Endothelial cell of umbilical vein (primary cell): ENCODE measurements around the gene KATNB1. TPM values are rescaled to one million over a fixed set of nuclear protein-coding genes. Genes with fewer than 3 reads are reported as not detected.

Experiments
- BruUV-seq: library from RNA; stranded (reverse); fragments of 400-500 nt; replicated peaks from 2 replicates; lab custom pipeline; 2021; lab: Mats Ljungman, UMichigan
- CTCF ChIA-PET: fragments of 300-600, 350-600 bp; sonication (Branson Sonifier 250); formaldehyde crosslinking; loops from one replicate; lab custom pipeline; 2021; ENCODE audit warnings: antibody characterized with exemption, inconsistent platforms; lab: Charles Lee
- POLR2A ChIA-PET: fragments of 300-600, 350-600 bp; sonication (Branson Sonifier 250); formaldehyde crosslinking; loops from one replicate; lab custom pipeline; 2021; ENCODE audit warnings: antibody characterized with exemption, inconsistent platforms; lab: Charles Lee
- DNase-seq: peaks from one replicate; pipeline ENCODE4 v3.0.0-alpha.2; 2011; ENCODE audit warnings: low read depth, low spot score
- FAIRE-seq: peaks from 2 replicates; lab custom pipeline; 2011; peaks lifted over from hg19 to GRCh38; lab: Jason Lieb, UNC
- H2AFZ ChIP-seq: 2 replicates; pipeline ENCODE4 v1.6.0; 2012; ENCODE audit warnings: low read depth, low read length, control low read depth, inconsistent platforms
- H3K27ac ChIP-seq: 2 replicates; pipeline ENCODE4 v1.5.1; 2011; ENCODE audit warnings: low read depth, mild to moderate bottlenecking, control low read depth, low read length, moderate library complexity; ENCODE audit not compliant: insufficient read depth
- H3K27me3 ChIP-seq, 2 experiments: 2 replicates each; pipeline versions ENCODE4 v1.6.0 to v1.6.1; 2011; ENCODE audit warnings: low read length in 2 of 2, mixed read lengths in 1 of 2; ENCODE audit not compliant: control insufficient read depth in 2 of 2, insufficient read depth in 2 of 2
- H3K36me3 ChIP-seq, 2 experiments: 2 replicates in 1 of 2; 3 replicates in 1 of 2; pipeline ENCODE4 v1.5.1; 2011; ENCODE audit warnings: low read length in 2 of 2, mild to moderate bottlenecking in 1 of 2, moderate library complexity in 1 of 2; ENCODE audit not compliant: control insufficient read depth in 2 of 2, insufficient read depth in 2 of 2; ENCODE audit errors: extremely low read depth in 1 of 2
- H3K4me1 ChIP-seq: 3 replicates; pipeline ENCODE4 v1.5.1; 2011; ENCODE audit warnings: mild to moderate bottlenecking, low read length; ENCODE audit not compliant: control insufficient read depth, insufficient read depth; ENCODE audit errors: extremely low read depth
- H3K4me2 ChIP-seq: 2 replicates; pipeline ENCODE4 v1.6.1; 2011; ENCODE audit warnings: low read length, control low read depth, mixed read lengths; ENCODE audit not compliant: insufficient read depth
- H3K4me3 ChIP-seq, 3 experiments: fragments of 200-600 bp in 1 of 3; sonication (generic), shearing (Covaris generic) in 1 of 3; replicated peaks in 1 of 3; 2 replicates each; pipeline ENCODE4 v1.5.1; 2011 to 2016; ENCODE audit warnings: control low read depth in 3 of 3, low read length in 3 of 3, mild to moderate bottlenecking in 2 of 3, inconsistent platforms in 1 of 3, low read depth in 1 of 3, moderate library complexity in 1 of 3; ENCODE audit not compliant: insufficient read depth in 1 of 3
- H3K79me2 ChIP-seq: 2 replicates; pipeline ENCODE4 v1.6.0; 2012; ENCODE audit warnings: low read length, inconsistent platforms; ENCODE audit not compliant: control insufficient read depth, insufficient read depth
- H3K9ac ChIP-seq: replicated peaks from 2 replicates; pipeline ENCODE3; 2011; ENCODE audit warnings: low read length, control low read depth; ENCODE audit not compliant: insufficient read depth; ENCODE audit errors: extremely low read depth
- H3K9me1 ChIP-seq: replicated peaks from 3 replicates; pipeline ENCODE4 v1.6.0; 2011; ENCODE audit warnings: mild to moderate bottlenecking, low read length; ENCODE audit not compliant: control insufficient read depth, insufficient read depth; ENCODE audit errors: extremely low read depth
- H3K9me3 ChIP-seq: replicated peaks from 2 replicates; pipeline ENCODE4 v1.5.1; 2012; ENCODE audit warnings: low read length, inconsistent platforms; ENCODE audit not compliant: control insufficient read depth, insufficient read depth
- H4K20me1 ChIP-seq: replicated peaks from 2 replicates; pipeline ENCODE3; 2011; ENCODE audit warnings: mild to moderate bottlenecking, low read length; ENCODE audit not compliant: control insufficient read depth, insufficient read depth; ENCODE audit errors: extremely low read depth
- EZH2 ChIP-seq: IDR thresholded peaks from 2 replicates; pipeline ENCODE4 v1.6.1; 2012; ENCODE audit warnings: borderline replicate concordance, low read depth, mild to moderate bottlenecking, moderate library complexity, low read length, inconsistent platforms; ENCODE audit not compliant: severe bottlenecking
- FOS ChIP-seq: IDR thresholded peaks from 2 replicates; pipeline ENCODE4 v1.6.1; 2011; ENCODE audit warnings: mild to moderate bottlenecking, low read length, moderate library complexity, borderline replicate concordance; ENCODE audit not compliant: insufficient read depth
- GATA2 ChIP-seq: IDR thresholded peaks from 2 replicates; pipeline ENCODE4 v1.7.0; 2011; ENCODE audit warnings: low read depth, mild to moderate bottlenecking, moderate library complexity, mixed read lengths, low read length; ENCODE audit not compliant: insufficient read length, insufficient read depth
- JUN ChIP-seq: IDR thresholded peaks from 2 replicates; pipeline ENCODE4 v1.6.1; 2011; ENCODE audit warnings: borderline replicate concordance, low read depth; ENCODE audit not compliant: insufficient read length, insufficient read depth
- MYC ChIP-seq: IDR thresholded peaks from one replicate; pipeline ENCODE4 v1.6.1; 2011; ENCODE audit warnings: mild to moderate bottlenecking, low read depth, low read length
- POLR2A ChIP-seq: IDR thresholded peaks from 2 replicates; pipeline ENCODE4 v1.6.1; 2012; ENCODE audit warnings: low read depth, mild to moderate bottlenecking, control low read depth, low read length
- POLR2AphosphoS5 ChIP-seq: IDR thresholded peaks from 2 replicates; pipeline ENCODE4 v1.6.1; 2012; ENCODE audit warnings: low read depth, mild to moderate bottlenecking, control low read depth, low read length, moderate library complexity; ENCODE audit not compliant: insufficient read depth
- dilution Hi-C: fragments of 300-500 bp; cut with MboI; formaldehyde crosslinking; loops from one replicate; pipeline ENCODE4 v1.15.0; 2019; ENCODE audit warnings: low sequenced_read_pairs; ENCODE audit not compliant: extremely low pct_ligation_motif_present
- intact Hi-C: fragments of 100-400 bp; cut with micrococcal nuclease; formaldehyde crosslinking; loops from one replicate; pipeline ENCODE4 v1.10.0; 2022
- polyA plus RNA-seq, 4 experiments: library from polyadenylated mRNA; depleted of rRNA in 3 of 4; stranded (reverse) in 3 of 4; unstranded in 1 of 4; fragments of >200 nt; gene quantifications; 2 replicates each; pipeline versions ENCODE4 v1.2.1 to v1.2.3, GENCODE V29; 2011 to 2012; ENCODE audit warnings: missing spikeins in 1 of 4
- total RNA-seq: library from RNA; stranded (reverse); gene quantifications from 2 replicates; pipeline ENCODE4 v1.2.3, GENCODE V29; 2021
- TF ChIP-seq, protein P1 (sequence below), 2 donors: IDR thresholded peaks; 1 replicate in 1 of 2; 2 replicates in 1 of 2; pipeline ENCODE4 v1.5.1; 2011; ENCODE audit warnings: low read length in 2 of 2, mild to moderate bottlenecking in 2 of 2, moderate library complexity in 2 of 2, control low read depth in 1 of 2, inconsistent platforms in 1 of 2, low read depth in 1 of 2; ENCODE audit not compliant: insufficient read depth in 1 of 2; ENCODE audit errors: extremely low read depth in 1 of 2
- TF ChIP-seq, protein P2 (sequence below): IDR thresholded peaks from 2 replicates; pipeline ENCODE4 v1.6.1; 2011; ENCODE audit not compliant: insufficient read depth, insufficient read length

Gene KATNB1
- total and polyA plus RNA-seq, 2 donors (not counting 3 experiments of a cell fraction or from before 2014, with no cell fraction given), result 25.9 to 35.9 TPM

DNA sequence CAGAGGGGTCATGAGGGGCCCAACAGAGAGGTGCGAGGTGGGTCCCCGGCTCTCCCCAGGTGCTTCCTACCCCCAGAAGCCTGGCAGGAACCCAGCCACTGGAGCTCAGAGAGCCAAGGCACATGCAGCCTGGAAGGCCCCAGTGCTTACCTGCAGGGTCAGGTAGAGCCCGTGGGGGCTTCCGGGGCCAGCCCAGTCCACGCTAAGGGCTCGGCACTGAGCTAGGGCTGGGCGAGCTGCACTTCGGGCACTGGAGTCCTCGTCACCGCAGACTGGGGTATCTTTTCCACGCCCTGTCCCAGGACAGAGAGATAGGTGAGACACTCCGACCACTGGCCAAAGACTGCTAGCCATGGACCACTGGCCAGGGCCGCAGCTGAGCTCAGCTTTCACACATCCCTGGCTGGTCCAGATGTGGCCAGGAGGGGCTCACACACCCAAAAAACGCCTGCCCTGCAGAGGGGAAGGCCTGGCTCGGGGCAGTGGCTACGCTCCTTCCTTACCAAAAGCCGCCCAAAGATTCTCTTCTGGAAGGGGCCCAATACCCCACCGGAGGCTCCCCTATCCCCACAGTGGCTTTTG lies 59.4 kb downstream of the KATNB1 start:
- peaks cover 8 to 15% of the 10 kb centered on the region in 2 experiments for H3K36me3 ChIP-seq
- no peak for DNase-seq
- dilution Hi-C loops (no loop called here), intact Hi-C loops (loop anchor here (1.0 kb wide), 1 partner anchor 68 kb away; no protein-coding TSS in a partner anchor)
- H3K27ac ChIP-seq, result no peak overlapping the region
- no peak overlapping the region for H3K4me2 ChIP-seq
- ChIA-PET CTCF (interaction anchor here (0.7 to 2.4 kb wide), 14 partner anchors 8 to 494 kb away, joined by 3 to 13 read pairs (median 3); partner anchors contain the start of gene USB1), POLR2A (no interaction called here)
- peaks cover 7% of the 10 kb centered on the region for H3K4me1 ChIP-seq
- H2AFZ ChIP-seq, result no peak overlapping the region
- no peaks in the 10 kb centered on the region for H3K79me2 ChIP-seq
- TF ChIP-seq, protein P1, sequence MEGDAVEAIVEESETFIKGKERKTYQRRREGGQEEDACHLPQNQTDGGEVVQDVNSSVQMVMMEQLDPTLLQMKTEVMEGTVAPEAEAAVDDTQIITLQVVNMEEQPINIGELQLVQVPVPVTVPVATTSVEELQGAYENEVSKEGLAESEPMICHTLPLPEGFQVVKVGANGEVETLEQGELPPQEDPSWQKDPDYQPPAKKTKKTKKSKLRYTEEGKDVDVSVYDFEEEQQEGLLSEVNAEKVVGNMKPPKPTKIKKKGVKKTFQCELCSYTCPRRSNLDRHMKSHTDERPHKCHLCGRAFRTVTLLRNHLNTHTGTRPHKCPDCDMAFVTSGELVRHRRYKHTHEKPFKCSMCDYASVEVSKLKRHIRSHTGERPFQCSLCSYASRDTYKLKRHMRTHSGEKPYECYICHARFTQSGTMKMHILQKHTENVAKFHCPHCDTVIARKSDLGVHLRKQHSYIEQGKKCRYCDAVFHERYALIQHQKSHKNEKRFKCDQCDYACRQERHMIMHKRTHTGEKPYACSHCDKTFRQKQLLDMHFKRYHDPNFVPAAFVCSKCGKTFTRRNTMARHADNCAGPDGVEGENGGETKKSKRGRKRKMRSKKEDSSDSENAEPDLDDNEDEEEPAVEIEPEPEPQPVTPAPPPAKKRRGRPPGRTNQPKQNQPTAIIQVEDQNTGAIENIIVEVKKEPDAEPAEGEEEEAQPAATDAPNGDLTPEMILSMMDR (IDR thresholded peaks at IDR 0.05; ENCODE audit: extremely low read depth in 1 of 2, insufficient read depth in 1 of 2, low read depth in 1 of 2, low read length in 2 of 2), result no peak
- TF ChIP-seq FOS (no peak), JUN (no peak), GATA2 (no peak), MYC (no peak), POLR2A (no peak), POLR2AphosphoS5 (no peak), EZH2 (no peak)
- TF ChIP-seq, protein P2, sequence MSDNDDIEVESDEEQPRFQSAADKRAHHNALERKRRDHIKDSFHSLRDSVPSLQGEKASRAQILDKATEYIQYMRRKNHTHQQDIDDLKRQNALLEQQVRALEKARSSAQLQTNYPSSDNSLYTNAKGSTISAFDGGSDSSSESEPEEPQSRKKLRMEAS, result no peak
- no TSS peak for BruUV-seq
- no peak for FAIRE-seq
- no peaks in the 10 kb centered on the region for H3K27me3 ChIP-seq
- no peaks in the 10 kb centered on the region for H4K20me1 ChIP-seq
- H3K4me3 ChIP-seq, result no peak overlapping the region
- no peak overlapping the region for H3K9ac ChIP-seq
- H3K9me1 ChIP-seq, result no peaks in the 10 kb centered on the region
- no peaks in the 10 kb centered on the region for H3K9me3 ChIP-seq
